ENCODE data around the gene TMEM100.

GRCh38 chr17:55757659-55758058 is 35.0 kb upstream of the TMEM100 start:
- no peak for TF ChIP-seq EZH2 (IDR thresholded peaks at IDR 0.05; ENCODE audit: borderline replicate concordance, low read depth, low read length, severe bottlenecking)
- no peak for TF ChIP-seq MAX (IDR thresholded peaks at IDR 0.05; ENCODE audit: insufficient read depth, insufficient read length)
- no peak for TF ChIP-seq CTCF (IDR thresholded peaks at IDR 0.05; ENCODE audit: extremely low read depth in 1 of 2, insufficient read depth in 1 of 2, low read depth in 1 of 2, low read length in 2 of 2)
- no peak for TF ChIP-seq POLR2AphosphoS5 (IDR thresholded peaks at IDR 0.05; ENCODE audit: insufficient read depth, low read depth, low read length)
- TF ChIP-seq POLR2A (IDR thresholded peaks at IDR 0.05; ENCODE audit: low read depth, low read length), result no peak
- no peak for TF ChIP-seq FOS (IDR thresholded peaks at IDR 0.05; ENCODE audit: borderline replicate concordance, insufficient read depth, low read length)
- TF ChIP-seq MYC (IDR thresholded peaks at IDR 0.05; ENCODE audit: low read depth, low read length), result no peak
- no peak for TF ChIP-seq JUN (IDR thresholded peaks at IDR 0.05; ENCODE audit: borderline replicate concordance, insufficient read depth, insufficient read length, low read depth)

All from endothelial cell of umbilical vein (primary cell).